ENCODE data around the gene ABCF1. TPM values are rescaled to one million over a fixed set of nuclear protein-coding genes. Genes with fewer than 3 reads are reported as not detected.

ABCF1 gene
- total RNA-seq, 2 experiments from 2014 or later, result 86.9 to 88.0 TPM

GRCh38 chr6:30640481-30640880 is 69.2 kb downstream of the ABCF1 start:
- H3K27me3 Mint-ChIP-seq, result no peaks in the 10 kb centered on the region
- ChIA-PET CTCF (interaction anchor here (0.8 to 3.6 kb wide), 8 partner anchors 11 to 157 kb away, joined by 3 to 13 read pairs (median 4); no protein-coding TSS in a partner anchor), POLR2A (interaction anchor here (1.6 kb wide), 1 partner anchor 22 kb away, joined by 6 read pairs; the partner anchor contains the start of gene MRPS18B)
- H3K36me3 Mint-ChIP-seq (ENCODE audit: low read depth), result peaks cover 8% of the 10 kb centered on the region
- DNase-seq (no peak), ATAC-seq (no peak)
- no peak for TF ChIP-seq CTCF (IDR thresholded peaks at IDR 0.05)
- H3K4me3 Mint-ChIP-seq, result no peak overlapping the region
- H3K4me1 Mint-ChIP-seq (ENCODE audit: low read depth), result peaks cover 22% of the 10 kb centered on the region
- H3K27ac Mint-ChIP-seq, result peak overlapping the region; percentile 50
- intact Hi-C loops (cut with micrococcal nuclease), result no loop called here
- no peaks in the 10 kb centered on the region for H3K9me3 Mint-ChIP-seq

DNA sequence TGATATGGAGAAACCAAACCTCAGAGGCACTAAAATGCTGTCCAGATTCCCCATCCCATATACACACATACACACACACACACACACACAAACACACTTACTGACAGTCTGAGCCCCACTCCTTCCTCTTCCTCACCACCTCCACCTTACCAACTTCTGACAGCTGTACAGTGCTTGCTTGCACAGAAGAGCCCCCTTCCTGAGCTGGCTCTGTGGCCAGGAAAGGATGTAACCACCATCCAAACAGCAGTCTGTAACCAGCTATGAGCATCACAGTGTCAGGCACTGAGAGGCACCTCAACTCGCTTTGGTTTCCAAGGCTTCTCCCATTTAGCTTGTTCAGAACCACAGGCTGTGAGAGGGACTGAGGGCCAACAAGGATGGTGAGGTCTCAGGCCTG is 69.8 kb downstream of the ABCF1 start:
- peak; percentile 58 for ATAC-seq
- intact Hi-C loops (cut with micrococcal nuclease), result no loop called here

More for the DNA sequence above, 69.8 kb downstream of the ABCF1 start:
- ChIA-PET CTCF (interaction anchor here (0.8 to 3.6 kb wide), 7 partner anchors 11 to 99 kb away, joined by 3 to 13 read pairs (median 5); no protein-coding TSS in a partner anchor), POLR2A (interaction anchor here (0.7 to 1.6 kb wide), 3 partner anchors 10 to 90 kb away, joined by 3 to 6 read pairs (median 3); partner anchors contain the start of gene MRPS18B)
- no peak overlapping the region for H3K4me3 Mint-ChIP-seq
- H3K36me3 Mint-ChIP-seq (ENCODE audit: low read depth), result peaks cover 8% of the 10 kb centered on the region
- H3K4me1 Mint-ChIP-seq (ENCODE audit: low read depth), result peaks cover 28% of the 10 kb centered on the region
- peak overlapping the region; percentile 11 for H3K27ac Mint-ChIP-seq
- no peaks in the 10 kb centered on the region for H3K27me3 Mint-ChIP-seq
- H3K9me3 Mint-ChIP-seq, result no peaks in the 10 kb centered on the region
- no peak for DNase-seq
- TF ChIP-seq CTCF (IDR thresholded peaks at IDR 0.05), result no peak

Small RNA genes lying within 50 kb of the gene (microRNA-seq; reads per million reads assigned to microRNA genes)
- 275 reads per million, percentile 78 among the genes with 10 or more reads in this experiment for gene MIR877 (ENCODE audit: borderline microRNAs expressed, borderline replicate concordance)

Other genes with a start within 250 kb of the ABCF1 start
- gene TRIM39, start 244.5 kb upstream of the ABCF1 start, total RNA-seq, result 10 to 100 TPM; 21.6 to 22.3 TPM
- 10 to 100 TPM; 43.0 to 43.5 TPM for gene RPP21, start 226.3 kb upstream of the ABCF1 start, total RNA-seq
- gene HLA-E, start 81.9 kb upstream of the ABCF1 start, total RNA-seq, result 100 to 1,000 TPM; 493 to 499 TPM
- 100 to 1,000 TPM; 107 to 122 TPM for gene GNL1, start 15.0 kb upstream of the ABCF1 start, total RNA-seq
- 10 to 100 TPM; 23.0 to 24.6 TPM for gene PRR3, start 14.1 kb upstream of the ABCF1 start, total RNA-seq
- gene PPP1R10, start 45.8 kb downstream of the ABCF1 start, total RNA-seq, result 10 to 100 TPM; 59.0 to 59.8 TPM
- gene MRPS18B, start 46.4 kb downstream of the ABCF1 start, total RNA-seq, result 100 to 1,000 TPM; 109 to 110 TPM
- gene ATAT1, start 55.4 kb downstream of the ABCF1 start, total RNA-seq, result 1 to 10 TPM; 7.5 to 7.8 TPM
- gene C6orf136, start 75.7 kb downstream of the ABCF1 start, total RNA-seq, result 10 to 100 TPM; 34.8 to 40.1 TPM
- gene DHX16, start 101.6 kb downstream of the ABCF1 start, total RNA-seq, result 10 to 100 TPM; 31.1 to 31.3 TPM
- gene PPP1R18, start 115.2 kb downstream of the ABCF1 start, total RNA-seq, result 100 to 1,000 TPM; 174 to 177 TPM
- 10 to 100 TPM; 21.0 to 22.0 TPM for gene NRM, start 119.5 kb downstream of the ABCF1 start, total RNA-seq
- 10 to 100 TPM; 80.4 to 90.7 TPM for gene MDC1, start 145.8 kb downstream of the ABCF1 start, total RNA-seq
- 1,000 to 10,000 TPM; 1,556 to 1,579 TPM for gene TUBB, start 148.9 kb downstream of the ABCF1 start, total RNA-seq
- gene FLOT1, start 171.2 kb downstream of the ABCF1 start, total RNA-seq, result 100 to 1,000 TPM; 135 TPM
- 100 to 1,000 TPM; 375 to 386 TPM for gene IER3, start 173.1 kb downstream of the ABCF1 start, total RNA-seq

Measured in activated CD8-positive, alpha-beta T cell treated with anti-CD3 and anti-CD28 coated beads for 36 hours (primary cell).